HepG2 (cell line): ENCODE data around the gene KLF16. TPM values are rescaled to one million over a fixed set of nuclear protein-coding genes. Genes with fewer than 3 reads are reported as not detected.
A peak's percentile ranks its signal among the peaks of the same experiment; 100 is the strongest.

ENCODE experiments used
- CEBPB ChIP-seq: IDR thresholded peaks from 2 replicates; pipeline ENCODE4 v1.6.1; 2011; ENCODE audit warnings: low read depth, low read length, improper control_type of control experiment, borderline replicate concordance
- CREBL2 ChIP-seq: sonication (generic); formaldehyde crosslinking; IDR thresholded peaks from 2 replicates; pipeline ENCODE4 v1.8.1; 2023; ENCODE audit warnings: missing genetic modification reagents, mild to moderate bottlenecking, borderline replicate concordance
- HNF4G ChIP-seq, 2 experiments: sonication (generic) in 1 of 2; formaldehyde crosslinking in 1 of 2; IDR thresholded peaks; 2 replicates each; pipeline versions ENCODE4 v1.4.0 to v1.6.1; 2011 to 2020; ENCODE audit warnings: borderline replicate concordance in 2 of 2, low read depth in 2 of 2, mild to moderate bottlenecking in 2 of 2, low read length in 1 of 2, missing genetic modification reagents in 1 of 2, moderate library complexity in 1 of 2
- MAFK ChIP-seq, 2 experiments: IDR thresholded peaks in 1 of 2; conservative IDR thresholded peaks in 1 of 2; 2 replicates each; pipeline ENCODE4 v1.6.1; 2011; ENCODE audit warnings: improper control_type of control experiment in 2 of 2, low read length in 2 of 2
- NFE2L1 ChIP-seq: sonication (generic); formaldehyde crosslinking; IDR thresholded peaks from 2 replicates; pipeline ENCODE4 v1.4.0; 2020; ENCODE audit warnings: missing genetic modification reagents, mild to moderate bottlenecking, borderline replicate concordance
- PAXIP1 ChIP-seq: sonication (generic); formaldehyde crosslinking; conservative IDR thresholded peaks from 2 replicates; pipeline ENCODE4 v1.4.0; 2020; ENCODE audit warnings: mild to moderate bottlenecking, missing genetic modification reagents, moderate library complexity
- PHF8 ChIP-seq: sonication (generic); formaldehyde crosslinking; IDR thresholded peaks from 2 replicates; pipeline ENCODE4 v1.5.0; 2020; ENCODE audit warnings: missing genetic modification reagents
- SAP130 ChIP-seq: IDR thresholded peaks from 2 replicates; pipeline ENCODE4 v1.6.1; 2016; ENCODE audit warnings: low read depth
- SMAD1 ChIP-seq: sonication (generic); formaldehyde crosslinking; IDR thresholded peaks from 2 replicates; pipeline ENCODE4 v1.4.0; 2020; ENCODE audit warnings: missing genetic modification reagents, low read depth, mild to moderate bottlenecking, borderline replicate concordance
- SMARCC2 ChIP-seq: fragments of 450-650 bp; IDR thresholded peaks from 2 replicates; pipeline ENCODE4 v1.6.1; 2017; ENCODE audit warnings: antibody characterized with exemption, mild to moderate bottlenecking
- SOX5 ChIP-seq: IDR thresholded peaks from 2 replicates; pipeline ENCODE4 v1.6.1; 2016; ENCODE audit warnings: borderline replicate concordance
- SPEN ChIP-seq: sonication (generic); formaldehyde crosslinking; IDR thresholded peaks from 2 replicates; pipeline ENCODE4 v1.5.1; 2020; ENCODE audit warnings: low read depth, mild to moderate bottlenecking, missing genetic modification reagents
- STAG1 ChIP-seq: sonication (generic); formaldehyde crosslinking; IDR thresholded peaks from 2 replicates; pipeline ENCODE4 v1.4.0; 2020; ENCODE audit warnings: missing genetic modification reagents
- ZNF138 ChIP-seq: sonication (generic); formaldehyde crosslinking; IDR thresholded peaks from 2 replicates; pipeline ENCODE4 v1.5.0; 2020; ENCODE audit warnings: mild to moderate bottlenecking, low read depth, missing genetic modification reagents
- ZNF260 ChIP-seq: sonication (generic); formaldehyde crosslinking; IDR thresholded peaks from 2 replicates; pipeline ENCODE4 v1.4.0; 2020; ENCODE audit warnings: missing genetic modification reagents, low read depth, mild to moderate bottlenecking, borderline replicate concordance
- ZNF34 ChIP-seq: sonication (generic); formaldehyde crosslinking; IDR thresholded peaks from 2 replicates; pipeline ENCODE4 v1.4.0; 2020; ENCODE audit warnings: mild to moderate bottlenecking, missing genetic modification reagents, borderline replicate concordance
- ZNF572 ChIP-seq: sonication (generic); formaldehyde crosslinking; IDR thresholded peaks from 2 replicates; pipeline ENCODE4 v1.5.1; 2020; ENCODE audit warnings: mild to moderate bottlenecking, missing genetic modification reagents
- ZNF724P ChIP-seq: sonication (generic); formaldehyde crosslinking; IDR thresholded peaks from 2 replicates; pipeline ENCODE4 v1.8.0; 2022; ENCODE audit warnings: missing genetic modification reagents, borderline replicate concordance
- polyA plus RNA-seq, 8 experiments: library from polyadenylated mRNA; depleted of rRNA in 3 of 8; stranded (reverse) in 7 of 8; unstranded in 1 of 8; fragments of >200 nt; fragmentation: Illumina TruSeq in 4 of 8; extraction: Trizol in 4 of 8; gene quantifications; 2 replicates each; pipeline versions ENCODE4 v1.2.1 to v1.2.3, GENCODE V29; 2011 to 2016; ENCODE audit warnings: low read depth in 4 of 8, missing spikeins in 1 of 8, mixed read lengths in 1 of 8; ENCODE audit not compliant: insufficient read depth in 1 of 8
- total RNA-seq, 5 experiments: library from RNA; depleted of rRNA; stranded (reverse); fragments of >200 nt; fragmentation: Illumina TruSeq; extraction: Trizol; gene quantifications; 2 replicates each; pipeline ENCODE4 v1.2.3, GENCODE V29; 2016; ENCODE audit warnings: low read depth in 1 of 5
- TF ChIP-seq, protein P1 (sequence below): sonication (generic); formaldehyde crosslinking; IDR thresholded peaks from 2 replicates; pipeline ENCODE4 v1.5.1; 2020; ENCODE audit warnings: mild to moderate bottlenecking, missing genetic modification reagents, moderate library complexity
- TF ChIP-seq, protein P2 (sequence below): sonication (generic); formaldehyde crosslinking; IDR thresholded peaks from 2 replicates; pipeline ENCODE4 v1.8.0; 2022; ENCODE audit warnings: mild to moderate bottlenecking, missing genetic modification reagents, borderline replicate concordance

Gene KLF16
- total and polyA plus RNA-seq, 2 of the 13 experiments (the other 11 are each of a cell fraction or from before 2014, with no cell fraction given) = 3.5 to 6.7 TPM

GRCh38 chr19:1901940-1902404, 38.6 kb upstream of the KLF16 start (continued):
- TF ChIP-seq, protein P1, sequence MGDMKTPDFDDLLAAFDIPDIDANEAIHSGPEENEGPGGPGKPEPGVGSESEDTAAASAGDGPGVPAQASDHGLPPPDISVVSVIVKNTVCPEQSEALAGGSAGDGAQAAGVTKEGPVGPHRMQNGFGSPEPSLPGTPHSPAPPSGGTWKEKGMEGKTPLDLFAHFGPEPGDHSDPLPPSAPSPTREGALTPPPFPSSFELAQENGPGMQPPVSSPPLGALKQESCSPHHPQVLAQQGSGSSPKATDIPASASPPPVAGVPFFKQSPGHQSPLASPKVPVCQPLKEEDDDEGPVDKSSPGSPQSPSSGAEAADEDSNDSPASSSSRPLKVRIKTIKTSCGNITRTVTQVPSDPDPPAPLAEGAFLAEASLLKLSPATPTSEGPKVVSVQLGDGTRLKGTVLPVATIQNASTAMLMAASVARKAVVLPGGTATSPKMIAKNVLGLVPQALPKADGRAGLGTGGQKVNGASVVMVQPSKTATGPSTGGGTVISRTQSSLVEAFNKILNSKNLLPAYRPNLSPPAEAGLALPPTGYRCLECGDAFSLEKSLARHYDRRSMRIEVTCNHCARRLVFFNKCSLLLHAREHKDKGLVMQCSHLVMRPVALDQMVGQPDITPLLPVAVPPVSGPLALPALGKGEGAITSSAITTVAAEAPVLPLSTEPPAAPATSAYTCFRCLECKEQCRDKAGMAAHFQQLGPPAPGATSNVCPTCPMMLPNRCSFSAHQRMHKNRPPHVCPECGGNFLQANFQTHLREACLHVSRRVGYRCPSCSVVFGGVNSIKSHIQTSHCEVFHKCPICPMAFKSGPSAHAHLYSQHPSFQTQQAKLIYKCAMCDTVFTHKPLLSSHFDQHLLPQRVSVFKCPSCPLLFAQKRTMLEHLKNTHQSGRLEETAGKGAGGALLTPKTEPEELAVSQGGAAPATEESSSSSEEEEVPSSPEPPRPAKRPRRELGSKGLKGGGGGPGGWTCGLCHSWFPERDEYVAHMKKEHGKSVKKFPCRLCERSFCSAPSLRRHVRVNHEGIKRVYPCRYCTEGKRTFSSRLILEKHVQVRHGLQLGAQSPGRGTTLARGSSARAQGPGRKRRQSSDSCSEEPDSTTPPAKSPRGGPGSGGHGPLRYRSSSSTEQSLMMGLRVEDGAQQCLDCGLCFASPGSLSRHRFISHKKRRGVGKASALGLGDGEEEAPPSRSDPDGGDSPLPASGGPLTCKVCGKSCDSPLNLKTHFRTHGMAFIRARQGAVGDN (CRISPR knock-in tag) = peak; percentile 57
- 0 out of 2 replicates have a peak, but pooled peaks have one; percentile 20 for TF ChIP-seq PAXIP1
- no peak for TF ChIP-seq ZNF724P (CRISPR knock-in tag)
- no peak for TF ChIP-seq ZNF34 (CRISPR knock-in tag)
- no peak for TF ChIP-seq HNF4G (IDR thresholded peaks at IDR 0.05; ENCODE audit: borderline replicate concordance, low read depth, low read length)
- TF ChIP-seq HNF4G (CRISPR knock-in tag; IDR thresholded peaks at IDR 0.05; ENCODE audit: borderline replicate concordance, low read depth) = no peak
- TF ChIP-seq ZNF138 = no peak
- TF ChIP-seq, protein P2, sequence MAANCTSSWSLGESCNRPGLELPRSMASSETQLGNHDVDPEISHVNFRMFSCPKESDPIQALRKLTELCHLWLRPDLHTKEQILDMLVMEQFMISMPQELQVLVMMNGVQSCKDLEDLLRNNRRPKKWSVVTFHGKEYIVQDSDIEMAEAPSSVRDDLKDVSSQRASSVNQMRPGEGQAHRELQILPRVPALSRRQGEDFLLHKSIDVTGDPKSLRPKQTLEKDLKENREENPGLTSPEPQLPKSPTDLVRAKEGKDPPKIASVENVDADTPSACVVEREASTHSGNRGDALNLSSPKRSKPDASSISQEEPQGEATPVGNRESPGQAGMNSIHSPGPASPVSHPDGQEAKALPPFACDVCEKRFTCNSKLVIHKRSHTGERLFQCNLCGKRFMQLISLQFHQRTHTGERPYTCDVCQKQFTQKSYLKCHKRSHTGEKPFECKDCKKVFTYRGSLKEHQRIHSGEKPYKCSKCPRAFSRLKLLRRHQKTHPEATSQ (CRISPR knock-in tag) = no peak
- TF ChIP-seq ZNF260 (CRISPR knock-in tag) = no peak
- no peak for TF ChIP-seq SMARCC2
- TF ChIP-seq STAG1 (CRISPR knock-in tag) = no peak
- peak; percentile 55; the same call in 1 of the 2 replicates for TF ChIP-seq SAP130
- TF ChIP-seq NFE2L1 (CRISPR knock-in tag) = no peak
- TF ChIP-seq SMAD1 (CRISPR knock-in tag) = no peak
- TF ChIP-seq MAFK (conservative IDR thresholded peaks at IDR 0.05 in 1 of 2, IDR thresholded peaks at IDR 0.05 in 1 of 2; ENCODE audit: low read length in 2 of 2) = no peak
- peak; percentile 80 for TF ChIP-seq CEBPB
- TF ChIP-seq SOX5 (CRISPR knock-in tag) = peak; percentile 31; the same call in 1 of the 2 replicates
- no peak for TF ChIP-seq SPEN (CRISPR knock-in tag)
- no peak for TF ChIP-seq CREBL2 (CRISPR knock-in tag)
- peak; percentile 14; the same call in 1 of the 2 replicates for TF ChIP-seq PHF8 (CRISPR knock-in tag)
- TF ChIP-seq ZNF572 (CRISPR knock-in tag) = no peak
